Muscle of back (tissue), 11 donors: ENCODE measurements around the gene ARHGAP11A. TPM values are rescaled to one million over a fixed set of nuclear protein-coding genes. Genes with fewer than 3 reads are reported as not detected.

Experiments
- DNase-seq, 3 donors: peaks; one replicate each; pipeline versions ENCODE4 v3.0.0 to v3.0.0-alpha.2; 2013
- polyA plus RNA-seq, 10 donors: library from polyadenylated mRNA; unstranded; fragments of 120-200 nt; gene quantifications; one replicate each; pipeline ENCODE4 v1.2.1, GENCODE V29; 2013; ENCODE audit not compliant: insufficient read length in 10 of 10

ARHGAP11A gene
- polyA plus RNA-seq, 10 donors, result 12.5 to 29.2 (median 16.4) TPM

DNA sequence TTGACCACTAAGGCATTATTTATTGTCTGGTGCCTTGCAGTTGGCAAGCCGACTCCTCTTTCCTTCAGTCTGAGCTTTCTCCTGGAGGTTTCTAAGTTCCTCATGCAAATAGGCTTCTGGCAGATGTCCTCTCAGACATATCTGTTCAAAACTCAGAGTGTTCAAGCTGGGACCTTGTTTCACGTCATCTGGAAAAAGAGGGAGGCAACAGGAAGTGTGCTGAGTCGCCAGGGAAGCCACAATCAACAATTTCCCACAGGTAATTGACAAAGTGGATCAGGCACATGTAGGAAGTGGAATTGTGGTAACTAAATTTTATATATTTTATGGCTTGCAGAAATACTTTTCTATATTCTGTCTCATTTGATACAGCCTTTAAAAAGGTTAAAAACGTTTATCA, 40.8 kb downstream of the ARHGAP11A start:
- no peak for DNase-seq

- no peak for DNase-seq
These were observed 41.2 kb downstream of the ARHGAP11A start for GRCh38 chr15:32656496-32656895.

GRCh38 chr15:32657198-32657883, 42.0 kb downstream of the ARHGAP11A start:
- no peak for DNase-seq

- no peak for DNase-seq
These were observed 42.6 kb downstream of the ARHGAP11A start for GRCh38 chr15:32657941-32658340.

GRCh38 chr15:32659340-32660155, 44.2 kb downstream of the ARHGAP11A start:
- DNase-seq, result peak; percentile 59 to 80 (median 77)

DNA sequence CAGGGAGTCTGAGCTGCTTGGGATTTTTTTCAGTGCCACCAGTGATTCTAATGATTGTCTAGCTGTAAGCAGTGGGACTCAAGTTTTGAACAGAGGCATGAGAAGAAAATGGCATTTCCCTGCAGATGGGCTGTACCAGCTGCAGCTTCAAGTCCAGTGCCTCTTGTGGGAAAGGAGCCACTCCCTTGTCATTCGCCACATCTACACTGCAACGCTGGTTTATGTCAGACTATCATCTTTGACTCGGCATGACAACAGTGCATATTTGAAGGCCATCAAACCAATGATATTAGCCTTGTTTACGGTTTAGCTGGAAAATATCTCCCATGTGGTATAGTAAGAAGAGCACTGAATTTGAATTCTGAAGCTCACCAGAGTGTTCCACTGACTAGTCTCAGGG, 48.4 kb downstream of the ARHGAP11A start:
- no peak for DNase-seq

- no peak for DNase-seq
These were observed 49.5 kb downstream of the ARHGAP11A start for GRCh38 chr15:32664796-32665195.

- DNase-seq, result no peak
These were observed 52.0 kb downstream of the ARHGAP11A start for GRCh38 chr15:32667321-32667720.

DNA sequence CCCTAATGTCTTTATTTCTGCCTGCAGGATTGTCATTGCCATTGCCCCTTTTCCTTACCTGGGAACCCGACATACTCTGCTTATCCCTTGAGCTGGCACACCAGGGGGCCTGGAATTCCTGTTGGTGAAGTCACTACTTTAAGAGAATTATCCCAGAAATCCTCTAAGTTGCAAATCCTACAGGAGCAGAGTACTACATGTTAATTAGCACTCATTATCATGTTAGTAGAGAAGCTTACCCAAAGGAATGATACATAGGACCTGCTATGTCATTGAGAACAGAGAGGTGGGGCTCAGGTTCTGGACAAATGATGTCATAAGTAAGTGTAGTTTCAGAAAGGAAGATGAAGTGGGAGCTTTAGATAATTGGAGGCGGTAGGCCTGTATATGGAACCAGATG, 53.6 kb downstream of the ARHGAP11A start:
- DNase-seq, result no peak

DNA sequence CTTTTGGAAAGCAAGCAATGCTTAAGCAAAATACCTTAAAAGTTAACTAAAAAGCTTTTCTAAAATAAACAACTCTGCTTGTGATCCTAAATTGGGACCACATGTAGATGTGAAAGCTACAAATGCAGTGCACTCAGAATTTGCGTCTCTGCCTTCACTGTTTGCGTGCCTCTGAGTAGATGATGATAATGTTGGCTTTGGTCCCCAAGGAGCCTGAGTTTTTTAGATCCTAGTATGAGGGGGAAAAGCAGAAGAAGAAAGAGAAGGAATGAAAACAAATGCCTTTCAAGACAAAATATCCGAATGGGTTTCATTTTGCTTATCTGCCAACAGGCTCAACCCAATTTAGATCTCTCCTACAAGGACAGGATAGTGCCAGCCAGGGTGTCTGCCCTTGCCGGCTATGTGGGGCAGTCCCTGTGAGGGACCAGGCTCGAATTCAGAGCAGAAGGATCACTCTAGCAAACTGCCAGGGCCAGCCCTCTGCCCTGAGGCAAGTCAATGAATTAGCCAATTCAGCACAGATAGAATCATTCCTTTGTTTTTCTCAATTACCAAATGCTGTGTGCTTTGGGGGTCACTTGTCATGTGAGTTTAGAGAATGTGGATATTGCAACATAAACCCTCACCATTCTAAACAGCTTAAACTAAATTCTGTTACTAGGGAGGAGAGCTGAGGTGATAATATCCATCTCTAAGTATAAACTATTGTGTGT, 54.8 kb downstream of the ARHGAP11A start:
- DNase-seq, result peak in 1 of 3 donors; percentile 69

DNA sequence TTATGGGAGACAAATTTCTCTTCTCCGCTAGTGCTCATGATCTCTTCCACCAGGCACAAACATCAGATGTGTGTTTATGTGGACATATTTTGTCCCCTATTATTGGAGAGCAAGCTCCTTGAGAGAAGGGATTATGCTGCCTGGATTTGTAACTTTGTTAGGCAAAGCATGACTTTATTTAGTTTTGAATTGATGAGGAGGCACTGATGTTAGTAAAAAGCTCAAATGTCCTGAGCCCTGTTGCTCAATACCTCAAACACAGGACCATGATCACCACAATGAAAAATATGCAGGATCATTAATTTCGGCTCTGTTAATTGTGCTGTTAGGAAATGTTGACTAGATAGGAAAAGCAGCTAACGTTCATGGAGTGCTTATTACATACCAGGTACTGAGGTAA, 55.3 kb downstream of the ARHGAP11A start:
- no peak for DNase-seq

DNA sequence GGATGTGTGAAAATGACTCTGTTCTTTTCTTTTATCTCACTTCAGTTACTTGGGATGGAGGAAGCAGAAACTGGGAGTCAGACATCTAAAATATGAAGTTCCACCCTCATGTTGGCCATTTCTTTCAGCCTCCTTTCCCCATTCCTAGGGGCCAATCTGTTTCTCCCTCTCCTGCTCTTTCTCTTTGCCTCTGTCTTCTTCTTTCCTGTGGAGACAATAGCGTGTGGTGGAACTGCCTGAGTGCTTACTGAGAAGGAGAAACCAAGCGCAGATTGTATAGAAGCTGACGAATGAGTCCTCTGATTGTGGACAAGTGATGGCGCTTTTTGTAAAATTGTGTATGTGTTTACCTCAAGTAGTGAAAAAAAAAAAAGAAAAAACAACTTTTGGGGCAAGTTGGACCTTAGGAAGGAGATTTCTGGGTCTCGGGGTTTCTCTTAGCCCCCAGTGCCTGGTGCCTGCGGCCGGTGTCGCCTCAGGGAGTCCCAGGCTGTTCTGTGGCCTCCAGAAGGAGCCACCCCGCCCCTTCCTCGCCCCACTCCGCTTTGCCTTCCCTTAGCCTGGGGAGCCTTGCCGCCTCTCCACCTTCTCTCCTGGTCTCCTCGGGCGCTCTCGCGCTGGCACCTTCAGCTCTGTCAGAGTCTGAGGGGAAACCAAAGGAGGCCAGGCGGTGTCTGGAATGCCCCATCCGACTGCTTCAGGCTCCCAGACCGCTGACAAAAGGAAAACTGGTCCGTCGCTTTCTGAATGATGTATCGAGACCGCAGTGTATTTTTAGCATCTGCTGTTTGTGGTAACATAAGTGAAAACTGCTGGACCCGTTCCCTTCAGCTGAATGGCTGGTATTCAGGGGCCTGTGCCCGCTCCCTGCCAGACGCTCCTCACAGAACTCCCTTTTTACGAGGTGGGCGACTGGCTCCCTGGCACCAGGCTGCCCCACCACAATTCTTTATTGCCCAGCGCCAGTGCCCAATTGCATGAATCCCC, 56.3 kb downstream of the ARHGAP11A start:
- DNase-seq, result peak in 1 of 3 donors; percentile 73

DNA sequence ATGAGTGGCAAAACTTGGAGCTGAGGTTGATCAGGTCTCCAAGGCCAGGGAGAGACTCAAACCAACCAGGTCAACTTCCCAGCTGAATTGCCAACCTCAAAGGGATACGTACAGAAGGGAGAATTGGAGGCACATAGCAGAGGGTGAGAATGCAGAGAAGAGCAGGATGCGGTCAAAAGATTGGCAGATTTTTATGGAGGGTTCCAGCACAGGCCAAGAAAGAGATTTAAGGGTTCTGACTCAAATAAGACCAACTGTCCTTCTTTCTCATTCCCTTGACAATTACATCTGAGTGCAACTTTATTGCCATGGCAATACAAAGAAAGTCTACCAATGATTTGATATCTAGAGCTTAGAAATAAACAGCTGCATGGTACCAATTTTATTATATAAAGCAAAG, 59.4 kb downstream of the ARHGAP11A start:
- DNase-seq, result no peak

- no peak for DNase-seq
These were observed 60.2 kb downstream of the ARHGAP11A start for GRCh38 chr15:32675466-32675865.

DNA sequence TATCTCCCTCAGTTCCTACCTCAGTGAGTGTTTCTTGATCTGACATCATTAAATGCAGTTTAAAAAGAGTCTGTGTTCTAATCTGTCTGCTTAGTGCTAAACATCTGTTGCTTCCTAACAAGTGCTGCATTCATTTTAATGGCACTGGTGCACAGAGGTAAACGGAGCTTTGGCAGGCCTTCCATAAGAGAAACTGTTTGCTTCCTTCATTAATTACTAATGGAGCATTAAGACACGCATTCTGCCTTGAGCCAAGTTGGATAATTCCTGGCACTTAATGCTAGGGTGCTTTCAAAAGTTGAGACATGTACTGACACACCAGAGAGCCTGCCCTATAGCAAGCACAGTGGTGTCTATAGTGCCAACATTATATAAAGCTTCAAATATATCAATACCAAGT, 60.9 kb downstream of the ARHGAP11A start:
- DNase-seq, result no peak

DNA sequence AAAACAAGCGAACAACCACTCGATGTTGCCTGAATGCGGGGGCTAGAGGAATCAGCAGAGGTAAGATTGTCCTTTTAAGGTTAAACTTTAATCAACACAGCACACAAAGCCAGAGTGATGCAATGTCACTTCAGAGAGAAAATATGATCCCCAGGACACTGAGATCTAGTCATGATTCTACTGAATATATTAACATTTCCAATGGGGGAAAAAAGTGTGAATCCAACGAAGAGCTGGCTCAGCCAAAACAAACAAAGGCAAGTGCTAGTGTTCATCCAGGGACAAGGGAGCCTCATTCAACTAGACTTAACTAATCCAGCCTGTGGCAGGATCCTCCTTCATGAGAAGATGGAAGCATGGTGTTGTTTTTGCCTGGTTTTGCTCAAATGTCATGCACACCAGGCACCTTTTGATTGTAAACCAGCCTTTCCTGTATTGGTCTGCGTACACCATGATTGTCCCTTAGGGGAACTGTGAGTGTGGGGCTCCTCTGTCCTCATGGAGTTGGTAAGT, 62.0 kb downstream of the ARHGAP11A start:
- no peak for DNase-seq

DNA sequence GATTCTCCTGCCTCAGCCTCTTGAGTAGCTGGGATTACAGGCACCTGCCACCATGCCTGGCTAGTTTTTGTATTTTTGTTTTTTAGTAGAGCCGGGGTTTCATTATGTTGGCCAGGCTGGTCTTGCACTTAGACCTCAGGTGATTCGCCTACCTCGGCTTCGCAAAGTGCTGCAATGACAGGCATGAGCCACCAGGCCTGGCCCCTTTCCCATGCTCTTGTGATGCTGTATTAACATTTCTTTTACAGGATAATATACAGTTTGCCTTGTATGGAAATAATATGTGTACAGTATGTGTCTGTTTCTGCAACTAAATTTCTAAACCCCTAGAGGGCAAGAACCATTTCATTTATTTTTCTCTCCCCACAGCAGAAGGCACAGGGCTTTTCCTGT, 64.0 kb downstream of the ARHGAP11A start:
- DNase-seq, result no peak

GRCh38 chr15:32682569-32682968, 67.3 kb downstream of the ARHGAP11A start:
- peak in 1 of 3 donors; percentile 91 for DNase-seq

GRCh38 chr15:32682977-32683630, 67.8 kb downstream of the ARHGAP11A start:
- no peak for DNase-seq

DNA sequence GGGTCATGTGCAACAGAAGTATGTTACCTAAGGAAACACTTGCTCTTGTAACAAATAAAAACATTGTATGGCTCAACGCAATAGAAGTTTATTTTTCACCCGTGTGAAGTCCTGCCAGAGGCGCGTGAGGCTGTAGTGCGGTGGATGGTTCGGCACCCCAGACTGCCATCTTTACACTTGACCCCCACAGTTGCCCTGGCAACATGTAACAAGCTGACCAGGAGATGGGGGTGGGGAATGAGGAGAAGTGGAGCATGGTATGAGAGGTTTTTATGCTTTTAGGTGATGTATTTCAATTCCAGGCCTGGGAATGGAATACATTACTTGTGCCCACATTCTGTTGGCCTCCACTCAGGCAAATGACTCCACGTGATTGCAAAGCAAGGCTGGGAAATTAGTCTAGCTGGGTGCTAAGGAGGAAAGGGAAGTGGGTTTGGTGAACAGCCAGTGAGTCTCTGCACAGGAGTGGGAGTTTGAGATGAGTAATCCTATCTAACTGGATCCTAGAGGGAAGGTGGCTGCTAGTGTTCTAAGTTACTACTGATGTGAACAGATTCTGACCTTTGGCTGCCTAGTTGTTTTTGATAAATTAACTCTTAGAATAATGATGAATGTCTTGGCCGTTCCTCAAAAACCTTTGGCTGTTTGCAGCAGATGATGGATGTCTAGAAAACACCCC, 68.7 kb downstream of the ARHGAP11A start:
- peak in 1 of 3 donors; percentile 89 for DNase-seq
